Nephron (organoid): ENCODE data around the gene PDP2.

Experiments
- H3K27ac Mint-ChIP-seq, 3 experiments: 2 replicates each; pipeline ENCODE4 v1.8.0; 2020; ENCODE audit warnings: mixed read lengths in 3 of 3, mild to moderate bottlenecking in 2 of 3, moderate library complexity in 1 of 3
- H3K27me3 Mint-ChIP-seq: 2 replicates; pipeline ENCODE4 v1.8.0; 2021; ENCODE audit warnings: low read depth, mild to moderate bottlenecking, moderate library complexity, mixed read lengths
- H3K36me3 Mint-ChIP-seq: 2 replicates; pipeline ENCODE4 v1.8.0; 2020; ENCODE audit warnings: low read depth, mixed read lengths
- H3K4me1 Mint-ChIP-seq: 2 replicates; pipeline ENCODE4 v1.8.0; 2020; ENCODE audit warnings: mixed read lengths
- H3K4me3 Mint-ChIP-seq, 3 experiments: 2 replicates each; pipeline ENCODE4 v1.8.0; 2020; ENCODE audit warnings: mild to moderate bottlenecking in 3 of 3, mixed read lengths in 3 of 3, moderate library complexity in 2 of 3
- H3K9me3 Mint-ChIP-seq: 2 replicates; pipeline ENCODE4 v1.8.0; 2020; ENCODE audit warnings: mixed read lengths
- TF ChIP-seq, protein P1 (sequence below), 3 experiments: fragments of 200-600 bp; sonication (generic); IDR thresholded peaks; one replicate each; pipeline ENCODE4 v1.5.0; 2021; ENCODE audit warnings: antibody characterized with exemption in 3 of 3; ENCODE audit not compliant: unreplicated experiment in 3 of 3

Gene PDP2, protein sequence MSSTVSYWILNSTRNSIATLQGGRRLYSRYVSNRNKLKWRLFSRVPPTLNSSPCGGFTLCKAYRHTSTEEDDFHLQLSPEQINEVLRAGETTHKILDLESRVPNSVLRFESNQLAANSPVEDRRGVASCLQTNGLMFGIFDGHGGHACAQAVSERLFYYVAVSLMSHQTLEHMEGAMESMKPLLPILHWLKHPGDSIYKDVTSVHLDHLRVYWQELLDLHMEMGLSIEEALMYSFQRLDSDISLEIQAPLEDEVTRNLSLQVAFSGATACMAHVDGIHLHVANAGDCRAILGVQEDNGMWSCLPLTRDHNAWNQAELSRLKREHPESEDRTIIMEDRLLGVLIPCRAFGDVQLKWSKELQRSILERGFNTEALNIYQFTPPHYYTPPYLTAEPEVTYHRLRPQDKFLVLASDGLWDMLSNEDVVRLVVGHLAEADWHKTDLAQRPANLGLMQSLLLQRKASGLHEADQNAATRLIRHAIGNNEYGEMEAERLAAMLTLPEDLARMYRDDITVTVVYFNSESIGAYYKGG

DNA sequence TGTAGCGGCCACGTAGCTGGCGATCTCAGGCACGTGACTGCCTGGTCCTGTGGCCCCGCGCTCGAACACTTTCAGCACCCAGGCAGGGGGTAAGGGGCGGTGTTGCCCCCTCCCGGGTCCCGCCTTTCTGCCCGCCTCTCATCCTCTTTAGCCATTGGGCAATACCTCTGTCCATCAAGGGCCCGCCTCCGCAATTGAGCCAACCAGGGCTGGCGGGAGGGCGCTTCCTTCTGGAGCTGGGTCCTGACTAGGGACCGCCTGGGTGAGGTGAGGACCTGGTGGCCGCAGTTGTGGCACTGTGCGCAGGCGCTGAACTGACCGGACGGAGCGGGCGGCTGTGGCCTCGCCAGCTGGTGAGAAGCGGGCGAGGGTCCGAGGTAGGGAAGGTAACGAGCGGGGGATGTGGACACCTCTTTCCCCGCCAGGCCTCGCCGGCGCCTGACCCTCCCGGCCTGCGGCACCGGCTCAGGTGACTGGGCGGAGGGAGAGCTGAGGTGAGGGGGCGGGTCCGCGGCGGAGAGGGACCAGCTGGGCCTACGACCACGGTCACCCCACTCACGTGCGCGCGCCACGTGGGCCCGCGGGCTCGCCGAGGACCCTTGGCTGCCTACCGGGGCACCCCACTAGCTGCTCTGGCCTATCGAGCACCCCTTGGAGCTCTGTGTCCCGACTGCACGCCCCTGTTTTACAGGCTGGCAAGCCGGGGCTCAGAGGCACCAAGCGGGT is at the start of gene PDP2:
Gene PDP2, plus strand, starts transcription at position 228 of the 726 bp plus-strand sequence. CDS start 3,770 bp downstream, outside the sequence.
- TF ChIP-seq, protein P1, sequence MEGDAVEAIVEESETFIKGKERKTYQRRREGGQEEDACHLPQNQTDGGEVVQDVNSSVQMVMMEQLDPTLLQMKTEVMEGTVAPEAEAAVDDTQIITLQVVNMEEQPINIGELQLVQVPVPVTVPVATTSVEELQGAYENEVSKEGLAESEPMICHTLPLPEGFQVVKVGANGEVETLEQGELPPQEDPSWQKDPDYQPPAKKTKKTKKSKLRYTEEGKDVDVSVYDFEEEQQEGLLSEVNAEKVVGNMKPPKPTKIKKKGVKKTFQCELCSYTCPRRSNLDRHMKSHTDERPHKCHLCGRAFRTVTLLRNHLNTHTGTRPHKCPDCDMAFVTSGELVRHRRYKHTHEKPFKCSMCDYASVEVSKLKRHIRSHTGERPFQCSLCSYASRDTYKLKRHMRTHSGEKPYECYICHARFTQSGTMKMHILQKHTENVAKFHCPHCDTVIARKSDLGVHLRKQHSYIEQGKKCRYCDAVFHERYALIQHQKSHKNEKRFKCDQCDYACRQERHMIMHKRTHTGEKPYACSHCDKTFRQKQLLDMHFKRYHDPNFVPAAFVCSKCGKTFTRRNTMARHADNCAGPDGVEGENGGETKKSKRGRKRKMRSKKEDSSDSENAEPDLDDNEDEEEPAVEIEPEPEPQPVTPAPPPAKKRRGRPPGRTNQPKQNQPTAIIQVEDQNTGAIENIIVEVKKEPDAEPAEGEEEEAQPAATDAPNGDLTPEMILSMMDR (IDR thresholded peaks at IDR 0.05; ENCODE audit: unreplicated experiment in 3 of 3) = no peak
- peaks cover 11% of the 10 kb centered on the region for H3K4me1 Mint-ChIP-seq
- peak within 1 kb of the TSS in 2 of 3 experiments; percentile 14 to 88 for H3K27ac Mint-ChIP-seq
- H3K36me3 Mint-ChIP-seq = peaks cover 9% of the 10 kb centered on the region
- H3K4me3 Mint-ChIP-seq = peak within 1 kb of the TSS; percentile 99 to 100 (median 99)
- H3K27me3 Mint-ChIP-seq = peaks cover 15% of the 10 kb centered on the region
- H3K9me3 Mint-ChIP-seq = no peaks in the 10 kb centered on the region

DNA sequence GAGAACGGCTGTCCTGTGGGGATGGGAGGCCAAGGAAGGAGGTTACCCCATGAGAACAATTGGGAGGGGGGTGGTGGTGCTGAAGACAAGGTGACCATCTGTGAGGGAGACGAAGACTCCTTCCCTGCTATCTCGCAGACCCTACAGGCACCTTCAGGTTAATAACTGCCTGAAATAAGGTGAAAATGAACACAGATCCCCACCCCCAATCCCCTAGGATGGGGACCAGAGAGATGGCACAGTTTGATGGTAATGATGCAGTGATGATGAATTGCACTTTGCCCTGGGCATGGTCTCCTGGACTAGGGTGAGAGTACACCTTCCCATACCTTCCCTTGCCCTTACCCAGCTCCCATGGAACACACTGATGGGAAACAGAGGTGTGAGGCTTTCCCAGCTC is 48.1 kb upstream of the PDP2 start:
- H3K36me3 Mint-ChIP-seq = peaks cover 10% of the 10 kb centered on the region
- H3K27ac Mint-ChIP-seq = no peak overlapping the region
- H3K4me1 Mint-ChIP-seq = peaks cover 8% of the 10 kb centered on the region
- TF ChIP-seq, protein P1 (IDR thresholded peaks at IDR 0.05; ENCODE audit: unreplicated experiment in 3 of 3) = no peak
- H3K9me3 Mint-ChIP-seq = no peaks in the 10 kb centered on the region
- peaks cover 10% of the 10 kb centered on the region for H3K27me3 Mint-ChIP-seq
- H3K4me3 Mint-ChIP-seq = peak overlapping the region; percentile 43 to 80 (median 69)

DNA sequence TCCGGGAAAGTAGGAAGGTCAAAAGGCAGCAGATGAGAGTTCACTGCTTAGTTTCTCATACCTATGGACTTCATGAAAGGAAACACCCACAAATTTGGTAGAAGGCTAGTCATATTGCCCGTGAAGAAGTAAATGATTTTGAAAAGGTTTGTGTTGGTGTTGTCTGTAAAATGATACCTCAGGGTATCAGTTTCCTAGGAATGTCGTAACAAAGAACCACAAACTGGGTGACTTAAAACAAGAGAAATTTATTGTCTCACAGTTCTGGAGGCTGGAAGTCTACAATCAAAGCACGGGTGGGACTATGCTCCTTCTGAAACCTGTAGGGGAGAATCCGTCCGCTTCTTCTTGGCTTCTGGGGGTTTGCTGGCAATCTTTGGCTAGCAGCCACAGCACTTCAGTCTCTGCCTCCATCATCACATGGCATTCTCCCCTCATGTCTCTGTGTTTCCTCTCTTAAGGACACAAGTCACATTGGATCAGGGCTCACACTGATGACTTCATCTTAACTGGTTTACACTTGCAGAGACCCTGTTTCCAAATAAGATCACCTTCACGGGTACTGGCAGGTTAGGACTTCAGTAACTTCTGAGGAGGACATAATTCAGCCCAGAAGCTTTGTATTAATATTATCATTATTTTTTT is 47.5 kb upstream of the PDP2 start:
- H3K4me1 Mint-ChIP-seq = peaks cover 8% of the 10 kb centered on the region
- no peak overlapping the region for H3K27ac Mint-ChIP-seq
- H3K27me3 Mint-ChIP-seq = peaks cover 10% of the 10 kb centered on the region
- H3K4me3 Mint-ChIP-seq = peak overlapping the region; percentile 56 to 80 (median 69)
- H3K9me3 Mint-ChIP-seq = no peaks in the 10 kb centered on the region
- TF ChIP-seq, protein P1 (IDR thresholded peaks at IDR 0.05; ENCODE audit: unreplicated experiment in 3 of 3) = no peak
- H3K36me3 Mint-ChIP-seq = peaks cover 6% of the 10 kb centered on the region

DNA sequence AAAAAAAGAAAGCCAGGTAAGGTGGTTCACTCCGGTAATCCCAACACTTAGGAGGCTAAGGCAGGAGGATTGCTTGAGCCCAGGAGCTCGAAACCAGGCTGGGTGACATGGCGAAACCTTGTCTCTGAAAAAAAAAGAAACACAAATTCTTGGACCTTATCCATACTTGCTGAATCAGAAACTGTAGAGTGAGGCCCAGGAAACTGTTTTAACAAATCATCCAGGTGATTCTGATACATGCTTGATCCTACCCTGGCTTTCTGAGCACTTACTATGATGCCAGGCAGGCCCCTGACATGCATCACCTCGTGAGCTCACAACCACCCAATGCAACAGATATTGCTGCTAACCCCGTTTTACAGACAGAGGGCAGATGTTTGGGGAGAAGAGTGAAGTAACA is 45.6 kb upstream of the PDP2 start:
- TF ChIP-seq, protein P1 (IDR thresholded peaks at IDR 0.05; ENCODE audit: unreplicated experiment in 3 of 3) = no peak
- Mint-ChIP-seq H3K27ac (no peak overlapping the region), H3K36me3 (no peaks in the 10 kb centered on the region), H3K4me3 (no peak overlapping the region), H3K9me3 (peaks cover 11% of the 10 kb centered on the region), H3K27me3 (peaks cover 26% of the 10 kb centered on the region), H3K4me1 (no peaks in the 10 kb centered on the region)

DNA sequence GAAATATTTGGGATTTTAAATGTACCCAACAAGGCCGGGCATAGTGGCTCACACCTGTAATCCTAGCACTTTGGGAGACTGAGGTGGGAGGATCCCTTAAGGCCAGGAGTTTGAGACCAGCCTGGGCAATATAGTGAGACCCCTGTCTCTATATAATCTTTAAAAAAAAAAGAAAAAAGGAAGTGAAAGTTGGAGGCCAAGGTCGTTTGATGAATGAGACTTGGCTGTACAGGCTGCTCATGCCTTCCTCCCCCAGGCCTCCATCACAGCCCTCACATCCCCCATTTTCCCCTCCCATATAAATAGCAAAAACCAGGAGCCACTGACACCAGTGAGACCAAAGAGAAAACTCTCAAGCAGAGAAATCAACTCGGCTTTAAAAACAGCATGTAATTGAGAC is 39.4 kb upstream of the PDP2 start:
- Mint-ChIP-seq H3K4me1 (peaks cover 8% of the 10 kb centered on the region), H3K4me3 (no peak overlapping the region), H3K36me3 (no peaks in the 10 kb centered on the region), H3K27ac (no peak overlapping the region), H3K9me3 (peaks cover 11% of the 10 kb centered on the region), H3K27me3 (peaks cover 71% of the 10 kb centered on the region)
- TF ChIP-seq, protein P1 (IDR thresholded peaks at IDR 0.05; ENCODE audit: unreplicated experiment in 3 of 3) = no peak
